B cell (primary cell): ENCODE results near the gene AMER1. TPM values are rescaled to one million over a fixed set of nuclear protein-coding genes. Genes with fewer than 3 reads are reported as not detected.

Experiments
- ATAC-seq: fragments of 200-7000 bp; cut with Tn5 transposase; one replicate; pipeline ENCODE4 v1.10.0; 2021; ENCODE audit warnings: low read depth, mild to moderate bottlenecking, moderate number of reproducible peaks, moderate library complexity
- CTCF ChIA-PET: fragments of 350-600 bp; sonication (Branson Sonifier 250); formaldehyde crosslinking; loops from one replicate; lab custom pipeline; 2021; ENCODE audit warnings: antibody characterized with exemption, inconsistent platforms; lab: Charles Lee
- POLR2A ChIA-PET: fragments of 350-600 bp; sonication (Branson Sonifier 250); formaldehyde crosslinking; loops from one replicate; lab custom pipeline; 2021; ENCODE audit warnings: antibody characterized with exemption; lab: Charles Lee
- DNase-seq: peaks from one replicate; pipeline ENCODE4 v3.0.0; 2013
- H2AFZ ChIP-seq: 2 replicates; pipeline ENCODE4 v1.6.1; 2012; ENCODE audit warnings: mild to moderate bottlenecking, low read depth, low read length; ENCODE audit not compliant: insufficient read depth, poor library complexity, severe bottlenecking
- H3K27ac ChIP-seq, 2 donors: 1 replicate in 1 of 2; 2 replicates in 1 of 2; pipeline ENCODE4 v1.5.1; 2012 to 2013; ENCODE audit warnings: low read length in 2 of 2, mild to moderate bottlenecking in 2 of 2, moderate library complexity in 1 of 2
- H3K27me3 ChIP-seq, 4 experiments: fragments of 200-600 bp in 1 of 4; sonication (generic) in 1 of 4; replicated peaks in 1 of 4; 1 replicate in 2 of 4; 2 replicates in 2 of 4; pipeline versions ENCODE4 v1.6.1 to v1.7.0; 2013 to 2016; ENCODE audit warnings: low read length in 3 of 4, mild to moderate bottlenecking in 2 of 4, mixed read lengths in 1 of 4, moderate library complexity in 1 of 4; ENCODE audit not compliant: insufficient read depth in 4 of 4, control insufficient read depth in 3 of 4; ENCODE audit errors: control extremely low read depth in 1 of 4
- H3K36me3 ChIP-seq, 2 experiments: replicated peaks in 1 of 2; 1 replicate in 1 of 2; 2 replicates in 1 of 2; pipeline versions ENCODE4 v1.6.1 to v1.7.1; 2013; ENCODE audit warnings: low read length in 1 of 2; ENCODE audit not compliant: insufficient read depth in 2 of 2, control insufficient read depth in 1 of 2; ENCODE audit errors: control extremely low read depth in 1 of 2, extremely low read depth in 1 of 2
- H3K4me1 ChIP-seq, 2 donors: fragments of 200-600 bp in 1 of 2; sonication (generic) in 1 of 2; 1 replicate in 1 of 2; 2 replicates in 1 of 2; pipeline versions ENCODE4 v1.5.1 to v1.6.1; 2013 to 2017; ENCODE audit warnings: low read length in 2 of 2; ENCODE audit not compliant: control insufficient read depth in 2 of 2, insufficient read depth in 2 of 2
- H3K4me2 ChIP-seq: replicated peaks from 2 replicates; pipeline ENCODE3; 2012; ENCODE audit warnings: mild to moderate bottlenecking, low read depth, low read length; ENCODE audit not compliant: poor library complexity, severe bottlenecking
- H3K4me3 ChIP-seq, 5 experiments: fragments of 200-600 bp in 1 of 5; sonication (generic) in 1 of 5; 1 replicate in 3 of 5; 2 replicates in 2 of 5; pipeline versions ENCODE4 v1.5.1 to v1.7.0; 2011 to 2016; ENCODE audit warnings: low read length in 4 of 5, mild to moderate bottlenecking in 4 of 5, low read depth in 2 of 5, control low read depth in 1 of 5, moderate library complexity in 1 of 5; ENCODE audit not compliant: insufficient read depth in 1 of 5; ENCODE audit errors: control extremely low read depth in 1 of 5, extremely low read depth in 1 of 5
- H3K79me2 ChIP-seq: fragments of 200-600 bp; sonication (generic); one replicate; pipeline ENCODE4 v1.6.0; 2016; ENCODE audit warnings: low read length; ENCODE audit not compliant: control insufficient read depth, insufficient read depth
- H3K9ac ChIP-seq: fragments of 200-600 bp; sonication (generic); 2 replicates; pipeline ENCODE4 v1.6.1; 2017; ENCODE audit warnings: mild to moderate bottlenecking, low read length, moderate library complexity
- H3K9me3 ChIP-seq, 3 donors: one replicate each; pipeline versions ENCODE4 v1.6.1 to v1.7.1; 2013; ENCODE audit warnings: low read length in 2 of 3; ENCODE audit not compliant: control insufficient read depth in 2 of 3, insufficient read depth in 1 of 3; ENCODE audit errors: control extremely low read depth in 1 of 3
- H4K20me1 ChIP-seq: 2 replicates; pipeline ENCODE4 v1.6.0; 2012; ENCODE audit warnings: mild to moderate bottlenecking, low read length; ENCODE audit not compliant: insufficient read depth, control insufficient read depth, poor library complexity, severe bottlenecking
- H3K27ac Mint-ChIP-seq: one replicate; pipeline ENCODE4 v1.8.0; 2021; ENCODE audit warnings: mixed read lengths
- H3K27me3 Mint-ChIP-seq: one replicate; pipeline ENCODE4 v1.8.0; 2021; ENCODE audit warnings: mixed read lengths
- H3K4me1 Mint-ChIP-seq: one replicate; pipeline ENCODE4 v1.8.0; 2021; ENCODE audit warnings: mixed read lengths
- H3K4me3 Mint-ChIP-seq: one replicate; pipeline ENCODE4 v1.8.0; 2021; ENCODE audit warnings: mixed read lengths
- H3K9me3 Mint-ChIP-seq: one replicate; pipeline ENCODE4 v1.8.0; 2022; ENCODE audit warnings: mixed read lengths; ENCODE audit not compliant: insufficient read depth
- EZH2 ChIP-seq: IDR thresholded peaks from 2 replicates; pipeline ENCODE4 v1.6.1; 2012; ENCODE audit warnings: borderline replicate concordance, low read depth, mild to moderate bottlenecking, moderate library complexity, low read length; ENCODE audit not compliant: insufficient read depth, poor library complexity, severe bottlenecking
- WGBS: methylation state at CpG from one replicate; pipeline ENCODE4 v1.1.5; 2013; ENCODE audit warnings: missing lambda C conversion rate; ENCODE audit not compliant: insufficient coverage; 5-methylcytosine and 5-hydroxymethylcytosine counted together
- intact Hi-C: fragments of 100-400 bp; cut with micrococcal nuclease; formaldehyde crosslinking; loops from one replicate; pipeline ENCODE4 v1.10.0; 2022
- polyA plus RNA-seq: library from polyadenylated mRNA; depleted of rRNA; stranded (reverse); fragments of >200 nt; gene quantifications from 2 replicates; pipeline ENCODE4 v1.2.3, GENCODE V29; 2012
- total RNA-seq, 2 donors: library from RNA; stranded (reverse); fragments of 120-200 nt in 1 of 2; gene quantifications; 1 replicate in 1 of 2; 2 replicates in 1 of 2; pipeline versions ENCODE4 v1.2.3 to v1.2.4, GENCODE V29; 2013 to 2022
- TF ChIP-seq, protein P1 (sequence below): fragments of 200-600 bp; IDR thresholded peaks from one replicate; pipeline ENCODE4 v1.8.0; 2022; ENCODE audit warnings: antibody characterized with exemption, mild to moderate bottlenecking

Gene AMER1
- total and polyA plus RNA-seq, 2 donors (not counting 1 experiment from before 2014, with no cell fraction given) = 1.5 to 8.6 TPM

DNA sequence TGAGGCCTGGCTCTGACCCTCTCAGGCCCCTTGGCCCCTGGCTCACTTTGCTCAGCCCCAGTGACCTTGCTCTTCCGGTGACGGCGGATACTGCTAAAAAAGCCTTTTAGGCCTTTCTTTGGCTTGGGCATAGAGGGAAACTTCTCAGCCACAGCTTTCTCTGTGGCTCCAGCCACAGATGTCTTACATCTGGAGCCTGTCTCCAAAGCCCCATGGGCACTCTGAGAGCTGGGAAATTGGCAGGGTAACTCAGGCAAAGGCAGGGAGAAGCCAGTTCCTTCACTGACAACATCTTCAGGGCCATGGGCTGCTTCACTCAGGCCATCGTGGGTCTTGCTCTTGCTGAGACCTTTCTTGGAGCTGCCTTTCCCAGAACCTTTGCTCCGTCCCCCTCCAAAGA is 12.8 kb downstream of the AMER1 start:
- Mint-ChIP-seq H3K27ac (no peak overlapping the region), H3K4me1 (no peaks in the 10 kb centered on the region), H3K9me3 (no peaks in the 10 kb centered on the region), H3K27me3 (no peaks in the 10 kb centered on the region), H3K4me3 (no peak overlapping the region)
- Histone ChIP-seq H3K4me1 (no peaks in the 10 kb centered on the region), H3K4me3 (no peak overlapping the region), H3K79me2 (no peaks in the 10 kb centered on the region), H3K27me3 (no peaks in the 10 kb centered on the region), H4K20me1 (no peaks in the 10 kb centered on the region), H3K27ac (no peak overlapping the region), H2AFZ (no peak overlapping the region), H3K4me2 (no peak overlapping the region), H3K9me3 (no peaks in the 10 kb centered on the region), H3K9ac (no peak overlapping the region), H3K36me3 (peaks cover 0 to 8% of the 10 kb centered on the region in 2 experiments)
- no peak for ATAC-seq
- POLR2A ChIA-PET = no interaction called here
- no peak for DNase-seq
- 100% methylated on average over 3 of the region's 5 CpGs for WGBS
- TF ChIP-seq, protein P1, sequence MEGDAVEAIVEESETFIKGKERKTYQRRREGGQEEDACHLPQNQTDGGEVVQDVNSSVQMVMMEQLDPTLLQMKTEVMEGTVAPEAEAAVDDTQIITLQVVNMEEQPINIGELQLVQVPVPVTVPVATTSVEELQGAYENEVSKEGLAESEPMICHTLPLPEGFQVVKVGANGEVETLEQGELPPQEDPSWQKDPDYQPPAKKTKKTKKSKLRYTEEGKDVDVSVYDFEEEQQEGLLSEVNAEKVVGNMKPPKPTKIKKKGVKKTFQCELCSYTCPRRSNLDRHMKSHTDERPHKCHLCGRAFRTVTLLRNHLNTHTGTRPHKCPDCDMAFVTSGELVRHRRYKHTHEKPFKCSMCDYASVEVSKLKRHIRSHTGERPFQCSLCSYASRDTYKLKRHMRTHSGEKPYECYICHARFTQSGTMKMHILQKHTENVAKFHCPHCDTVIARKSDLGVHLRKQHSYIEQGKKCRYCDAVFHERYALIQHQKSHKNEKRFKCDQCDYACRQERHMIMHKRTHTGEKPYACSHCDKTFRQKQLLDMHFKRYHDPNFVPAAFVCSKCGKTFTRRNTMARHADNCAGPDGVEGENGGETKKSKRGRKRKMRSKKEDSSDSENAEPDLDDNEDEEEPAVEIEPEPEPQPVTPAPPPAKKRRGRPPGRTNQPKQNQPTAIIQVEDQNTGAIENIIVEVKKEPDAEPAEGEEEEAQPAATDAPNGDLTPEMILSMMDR = no peak
- TF ChIP-seq EZH2 = no peak
- CTCF ChIA-PET = no interaction called here
- intact Hi-C loops = no loop called here

DNA sequence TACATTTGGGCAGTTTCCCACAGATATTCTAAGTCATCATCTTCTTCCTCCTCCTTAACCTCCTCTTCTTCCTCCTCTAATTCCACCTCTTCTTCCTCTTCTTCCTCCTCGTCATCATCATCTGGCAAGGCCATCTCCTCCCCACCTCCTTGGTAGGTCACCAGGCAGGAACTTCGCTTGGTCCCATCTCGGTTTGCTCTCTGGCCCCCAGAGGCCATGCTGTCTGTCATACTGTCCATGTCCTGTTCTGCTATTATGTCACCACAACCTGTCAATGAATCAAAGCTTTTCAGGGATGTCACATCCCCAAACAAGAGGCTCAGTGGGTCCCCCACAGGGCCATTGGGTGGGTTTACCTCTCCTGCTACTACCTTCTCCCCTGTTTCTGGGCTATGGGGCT is 13.5 kb downstream of the AMER1 start:
- ChIA-PET CTCF (no interaction called here), POLR2A (no interaction called here)
- no peak overlapping the region for H3K27ac Mint-ChIP-seq
- ATAC-seq (no peak), DNase-seq (no peak)
- H3K27me3 ChIP-seq = no peaks in the 10 kb centered on the region
- intact Hi-C loops = no loop called here
- H2AFZ ChIP-seq = no peak overlapping the region
- H3K27ac ChIP-seq = no peak overlapping the region
- 100% methylated on average over 3 of the region's 3 CpGs for WGBS
- no peaks in the 10 kb centered on the region for H3K9me3 Mint-ChIP-seq
- H3K4me3 Mint-ChIP-seq = no peak overlapping the region
- no peaks in the 10 kb centered on the region for H3K27me3 Mint-ChIP-seq
- no peak overlapping the region for H3K4me2 ChIP-seq
- H3K4me3 ChIP-seq = no peak overlapping the region
- H3K4me1 Mint-ChIP-seq = no peaks in the 10 kb centered on the region
- no peaks in the 10 kb centered on the region for H3K4me1 ChIP-seq
- H3K9me3 ChIP-seq = no peaks in the 10 kb centered on the region
- no peaks in the 10 kb centered on the region for H4K20me1 ChIP-seq
- no peaks in the 10 kb centered on the region for H3K79me2 ChIP-seq
- no peak overlapping the region for H3K9ac ChIP-seq
- TF ChIP-seq EZH2 = no peak
- TF ChIP-seq, protein P1 = no peak
- H3K36me3 ChIP-seq = peaks cover 0 to 8% of the 10 kb centered on the region in 2 experiments
